Uterus (tissue), 2 donors: ENCODE measurements around the gene EXOSC6.
"Not testable (repeated sequence)": the region's sequence is repeated elsewhere in the genome, so short reads cannot be mapped to it uniquely, and the experiment has no call there.

Experiments used
- CTCF ChIP-seq, 4 experiments: fragments of 200-600 bp in 2 of 4; fragments of 450-650 bp in 2 of 4; sonication (generic) in 2 of 4; IDR thresholded peaks; one replicate each; pipeline ENCODE4 v1.5.1; 2016 to 2019; ENCODE audit warnings: antibody characterized with exemption in 4 of 4, mild to moderate bottlenecking in 2 of 4, moderate library complexity in 1 of 4
- POLR2A ChIP-seq, 2 donors: fragments of 450-650 bp; IDR thresholded peaks; one replicate each; pipeline ENCODE4 v1.6.1; 2016; ENCODE audit warnings: antibody characterized with exemption in 2 of 2, mild to moderate bottlenecking in 1 of 2, moderate library complexity in 1 of 2

GRCh38 chr16:70225430-70225829, 26.3 kb downstream of the EXOSC6 start:
- not testable (repeated sequence) for TF ChIP-seq CTCF, POLR2A (IDR thresholded peaks at IDR 0.05)
